GM12892 (cell line): ENCODE data around the gene KNTC1.

Source experiments
- POLR2A ChIP-seq: IDR thresholded peaks from 2 replicates; pipeline ENCODE4 v1.6.1; 2011; ENCODE audit warnings: low read depth, low read length, control low read depth
- POLR2AphosphoS5 ChIP-seq: IDR thresholded peaks from 2 replicates; pipeline ENCODE4 v1.6.1; 2011; ENCODE audit warnings: low read depth, low read length, control low read depth

GRCh38 chr12:122544537-122544936 lies 17.5 kb downstream of the KNTC1 start:
- TF ChIP-seq POLR2A (no peak), POLR2AphosphoS5 (no peak)
